DOHH2 (cell line): Measurements from ENCODE around the gene CLMN.

ENCODE experiments used
- EZH2phosphoT487 ChIP-seq: fragments of 200-600 bp; sonication (generic); IDR thresholded peaks from 2 replicates; pipeline ENCODE4 v1.6.1; 2017; ENCODE audit warnings: borderline replicate concordance, mild to moderate bottlenecking, antibody characterized with exemption, low read length, moderate library complexity, mixed read lengths
- TF ChIP-seq, protein P1 (sequence below): fragments of 200-600 bp; sonication (generic); IDR thresholded peaks from one replicate; pipeline ENCODE4 v1.5.1; 2014; ENCODE audit warnings: antibody characterized with exemption, mild to moderate bottlenecking, low read depth, low read length; ENCODE audit not compliant: poor library complexity, severe bottlenecking

DNA sequence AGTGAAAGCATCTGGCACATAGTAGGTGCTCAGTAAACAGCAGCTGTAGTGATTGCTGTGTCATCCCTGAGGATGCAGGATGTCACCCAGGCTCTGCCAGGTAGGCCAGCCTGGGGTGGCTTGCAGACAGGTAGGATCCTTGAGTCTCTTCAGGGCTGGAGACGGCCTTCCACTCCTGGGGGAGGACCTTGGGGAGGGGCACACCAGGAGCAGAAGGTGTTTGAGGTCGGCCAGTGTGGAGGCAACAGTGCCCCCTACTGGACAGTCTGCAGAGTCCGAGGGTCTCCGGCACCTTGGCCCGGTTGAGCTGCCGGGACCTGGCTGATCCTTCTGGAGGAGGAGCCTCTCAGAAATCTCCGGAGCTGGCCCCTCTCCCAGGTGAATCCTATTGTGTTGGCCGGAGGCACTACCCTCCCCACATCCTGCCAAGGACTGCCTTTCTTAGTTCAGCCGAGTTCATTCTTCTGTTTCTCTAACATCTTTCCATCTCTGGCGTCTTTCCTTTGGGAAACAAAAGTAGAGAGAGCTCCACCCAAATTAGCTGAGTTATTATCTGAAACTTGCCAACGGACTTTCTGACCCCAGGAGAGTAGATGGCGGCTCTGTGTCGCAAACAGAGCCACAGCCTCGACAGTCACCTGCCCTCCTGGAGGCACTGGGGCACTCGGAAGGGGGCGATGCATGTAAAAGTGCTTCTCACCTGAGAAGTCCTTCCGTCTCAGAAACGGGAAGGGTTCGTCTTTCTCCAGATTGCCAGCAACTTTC is 41.8 kb upstream of the CLMN start:
- TF ChIP-seq, protein P1, sequence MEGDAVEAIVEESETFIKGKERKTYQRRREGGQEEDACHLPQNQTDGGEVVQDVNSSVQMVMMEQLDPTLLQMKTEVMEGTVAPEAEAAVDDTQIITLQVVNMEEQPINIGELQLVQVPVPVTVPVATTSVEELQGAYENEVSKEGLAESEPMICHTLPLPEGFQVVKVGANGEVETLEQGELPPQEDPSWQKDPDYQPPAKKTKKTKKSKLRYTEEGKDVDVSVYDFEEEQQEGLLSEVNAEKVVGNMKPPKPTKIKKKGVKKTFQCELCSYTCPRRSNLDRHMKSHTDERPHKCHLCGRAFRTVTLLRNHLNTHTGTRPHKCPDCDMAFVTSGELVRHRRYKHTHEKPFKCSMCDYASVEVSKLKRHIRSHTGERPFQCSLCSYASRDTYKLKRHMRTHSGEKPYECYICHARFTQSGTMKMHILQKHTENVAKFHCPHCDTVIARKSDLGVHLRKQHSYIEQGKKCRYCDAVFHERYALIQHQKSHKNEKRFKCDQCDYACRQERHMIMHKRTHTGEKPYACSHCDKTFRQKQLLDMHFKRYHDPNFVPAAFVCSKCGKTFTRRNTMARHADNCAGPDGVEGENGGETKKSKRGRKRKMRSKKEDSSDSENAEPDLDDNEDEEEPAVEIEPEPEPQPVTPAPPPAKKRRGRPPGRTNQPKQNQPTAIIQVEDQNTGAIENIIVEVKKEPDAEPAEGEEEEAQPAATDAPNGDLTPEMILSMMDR, result peak; percentile 94
- TF ChIP-seq EZH2phosphoT487, result no peak
